IPS-18c (cell line): ENCODE measurements around the gene TBCEL.

Experiments
- H3K4me3 ChIP-seq: 2 replicates; pipeline ENCODE4 v1.7.0; 2013; ENCODE audit warnings: low read depth, mild to moderate bottlenecking, low read length, moderate library complexity; ENCODE audit not compliant: insufficient read depth
- H3K9me3 ChIP-seq: one replicate; pipeline ENCODE4 v1.6.1; 2013; ENCODE audit warnings: mild to moderate bottlenecking, low read length, moderate library complexity; ENCODE audit not compliant: control insufficient read depth, insufficient read depth

The TBCEL gene

GRCh38 chr11:121082219-121082618 is 58.3 kb downstream of the TBCEL start:
- no peak overlapping the region for H3K4me3 ChIP-seq

GRCh38 chr11:121082670-121083069 is 58.8 kb downstream of the TBCEL start:
- H3K9me3 ChIP-seq, result no peaks in the 10 kb centered on the region
- no peak overlapping the region for H3K4me3 ChIP-seq

More at GRCh38 chr11:121082219-121082618, 58.3 kb downstream of the TBCEL start:
- H3K9me3 ChIP-seq, result no peaks in the 10 kb centered on the region

- Histone ChIP-seq H3K4me3 (no peak overlapping the region), H3K9me3 (no peaks in the 10 kb centered on the region)
Observed at GRCh38 chr11:121086866-121087265, 63.0 kb downstream of the TBCEL start.

- no peaks in the 10 kb centered on the region for H3K9me3 ChIP-seq
- no peak overlapping the region for H3K4me3 ChIP-seq
Observed at GRCh38 chr11:121089566-121089965, 65.7 kb downstream of the TBCEL start.

- Histone ChIP-seq H3K4me3 (no peak overlapping the region), H3K9me3 (no peaks in the 10 kb centered on the region)
Observed at GRCh38 chr11:121090145-121090721, 66.3 kb downstream of the TBCEL start.

- H3K9me3 ChIP-seq, result no peaks in the 10 kb centered on the region
- H3K4me3 ChIP-seq, result no peak overlapping the region
Observed at GRCh38 chr11:121091492-121092152, 67.7 kb downstream of the TBCEL start.

- H3K9me3 ChIP-seq, result no peaks in the 10 kb centered on the region
- H3K4me3 ChIP-seq, result no peak overlapping the region
Observed at GRCh38 chr11:121095561-121095960, 71.7 kb downstream of the TBCEL start.

- H3K4me3 ChIP-seq, result no peak overlapping the region
Observed at GRCh38 chr11:121099364-121099763, 75.5 kb downstream of the TBCEL start.

GRCh38 chr11:121099885-121100284 is 76.0 kb downstream of the TBCEL start:
- H3K4me3 ChIP-seq, result no peak overlapping the region
- no peaks in the 10 kb centered on the region for H3K9me3 ChIP-seq

More at GRCh38 chr11:121099364-121099763, 75.5 kb downstream of the TBCEL start:
- no peaks in the 10 kb centered on the region for H3K9me3 ChIP-seq

- no peaks in the 10 kb centered on the region for H3K9me3 ChIP-seq
- no peak within 1 kb of the TSS for H3K4me3 ChIP-seq
Observed at GRCh38 chr11:121100943-121101342, 77.0 kb downstream of the TBCEL start, which contains the start of gene TECTA. TECTA (plus strand) TSS chr11:121101243; CDS start chr11:121102666, 1,423 bp downstream.

- H3K9me3 ChIP-seq, result no peaks in the 10 kb centered on the region
Observed at GRCh38 chr11:121104312-121104762, 80.4 kb downstream of the TBCEL start.

GRCh38 chr11:121105063-121105480 is 81.2 kb downstream of the TBCEL start:
- Histone ChIP-seq H3K9me3 (no peaks in the 10 kb centered on the region), H3K4me3 (no peak overlapping the region)

More at GRCh38 chr11:121104312-121104762, 80.4 kb downstream of the TBCEL start:
- H3K4me3 ChIP-seq, result no peak overlapping the region

- no peaks in the 10 kb centered on the region for H3K9me3 ChIP-seq
- no peak overlapping the region for H3K4me3 ChIP-seq
Observed at GRCh38 chr11:121105481-121106195, 81.7 kb downstream of the TBCEL start.

- H3K9me3 ChIP-seq, result no peaks in the 10 kb centered on the region
- no peak overlapping the region for H3K4me3 ChIP-seq
Observed at GRCh38 chr11:121106812-121107211, 82.9 kb downstream of the TBCEL start.

GRCh38 chr11:121108413-121108812 is 84.5 kb downstream of the TBCEL start:
- Histone ChIP-seq H3K4me3 (no peak overlapping the region), H3K9me3 (no peaks in the 10 kb centered on the region)

GRCh38 chr11:121109471-121109870 is 85.6 kb downstream of the TBCEL start:
- H3K9me3 ChIP-seq, result no peaks in the 10 kb centered on the region

GRCh38 chr11:121109916-121110586 is 86.1 kb downstream of the TBCEL start:
- Histone ChIP-seq H3K4me3 (no peak overlapping the region), H3K9me3 (no peaks in the 10 kb centered on the region)

More at GRCh38 chr11:121109471-121109870, 85.6 kb downstream of the TBCEL start:
- no peak overlapping the region for H3K4me3 ChIP-seq
